Ovary (tissue), 9 donors: ENCODE results near the gene FAM149B1. TPM values are rescaled to one million over a fixed set of nuclear protein-coding genes. Genes with fewer than 3 reads are reported as not detected.

Experiments used
- DNase-seq, 5 donors: peaks; one replicate each; pipeline ENCODE4 v3.0.0-alpha.2; 2019 to 2020
- H3K27ac ChIP-seq, 2 donors: fragments of 200-600 bp; one replicate each; pipeline versions ENCODE4 v1.5.1 to v1.8.0; 2019 to 2022
- H3K27me3 ChIP-seq: fragments of 200-600 bp; one replicate; pipeline ENCODE4 v1.8.0; 2022
- H3K36me3 ChIP-seq: fragments of 200-600 bp; sonication (generic); one replicate; pipeline ENCODE4 v1.5.1; 2019
- H3K4me1 ChIP-seq: one replicate; pipeline ENCODE4 v1.8.1; 2013; ENCODE audit warnings: mild to moderate bottlenecking, moderate library complexity; ENCODE audit not compliant: insufficient read depth
- H3K4me3 ChIP-seq: fragments of 200-600 bp; sonication (generic); one replicate; pipeline ENCODE4 v1.5.1; 2017
- H3K9me3 ChIP-seq, 2 donors: fragments of 200-600 bp in 1 of 2; sonication (generic) in 1 of 2; one replicate each; pipeline versions ENCODE4 v1.5.1 to v1.8.1; 2013 to 2019; ENCODE audit warnings: mild to moderate bottlenecking in 1 of 2, moderate library complexity in 1 of 2
- CTCF ChIP-seq, 3 donors: fragments of 450-650 bp in 2 of 3; fragments of 200-600 bp in 1 of 3; IDR thresholded peaks; one replicate each; pipeline versions ENCODE4 v1.5.1 to v1.8.0; 2016 to 2022; ENCODE audit warnings: antibody characterized with exemption in 3 of 3, mild to moderate bottlenecking in 1 of 3
- EP300 ChIP-seq: sonication (generic); formaldehyde crosslinking; IDR thresholded peaks from one replicate; pipeline ENCODE4 v1.6.1; 2017; ENCODE audit warnings: antibody characterized with exemption
- POLR2A ChIP-seq: fragments of 450-650 bp; IDR thresholded peaks from one replicate; pipeline ENCODE4 v1.6.1; 2017; ENCODE audit warnings: antibody characterized with exemption, mild to moderate bottlenecking, moderate library complexity
- WGBS, 3 donors: extraction: QIAGEN DNeasy Blood & Tissue Kit in 1 of 3; methylation state at CpG; one replicate each; pipeline versions ENCODE4 v1.1.5 to v1.1.7; 2013 to 2017; 5-methylcytosine and 5-hydroxymethylcytosine counted together
- intact Hi-C, 4 donors: fragments of 100-400 bp; cut with DNase I; formaldehyde crosslinking; loops; one replicate each; pipeline versions ENCODE4 v1.11.0 to v1.15.1; 2022 to 2023
- polyA plus RNA-seq, 2 donors: library from polyadenylated mRNA; stranded (reverse); fragments of 200-250 nt in 1 of 2; fragments of 350-450 nt in 1 of 2; fragmentation: Illumina TruSeq in 1 of 2; extraction: RNeasy Lipid Tissue Mini Kit (QIAGEN cat#74804) in 1 of 2; gene quantifications; one replicate each; pipeline ENCODE4 v1.2.3, GENCODE V29; 2013 to 2014
- total RNA-seq, 7 donors: library from RNA; depleted of rRNA in 2 of 7; stranded (reverse); fragments of >200 nt in 2 of 7; fragmentation: NEBNext Ultra II Directional in 3 of 7; extraction: Animal tissue kit (Norgen Biotek cat#: 25700) in 3 of 7; gene quantifications; one replicate each; pipeline versions ENCODE4 v1.1.0 to v1.2.4, GENCODE V29; 2016 to 2023
- donor health status: DM: no; HTN: no; CAD: no; lungs with moderate emphysema.
- donor health status: DM: no; HTN: no; CAD: no.
- donor health status: Bipolar disorder and iron deficiency.
- donor health status: DM: yes; HTN: yes; CAD: no.
- donor health status: DM: no; HTN: no; CAD: no.
- donor health status: DM: yes; HTN: yes; CAD: no.

FAM149B1 gene
- total and polyA plus RNA-seq, 9 donors, result 11.7 to 34.8 (median 23.2) TPM

GRCh38 chr10:73263693-73264347 is 95.9 kb downstream of the FAM149B1 start:
- no peaks in the 10 kb centered on the region for H3K9me3 ChIP-seq
- H3K4me3 ChIP-seq, result no peak overlapping the region
- H3K36me3 ChIP-seq, result no peaks in the 10 kb centered on the region
- H3K27me3 ChIP-seq, result no peaks in the 10 kb centered on the region
- 33 to 55% (median 38%) methylated on average over 1 of the region's 1 CpG for WGBS, 3 donors
- no peak overlapping the region for H3K27ac ChIP-seq
- intact Hi-C loops, result no loop called here
- TF ChIP-seq POLR2A (no peak), EP300 (no peak), CTCF (IDR thresholded peaks at IDR 0.05) (no peak)
- DNase-seq, result no peak
- H3K4me1 ChIP-seq, result no peaks in the 10 kb centered on the region

GRCh38 chr10:73264423-73264822 is 96.5 kb downstream of the FAM149B1 start:
- H3K27ac ChIP-seq, result no peak overlapping the region
- H3K9me3 ChIP-seq, result no peaks in the 10 kb centered on the region
- H3K4me3 ChIP-seq, result no peak overlapping the region
- no peak for DNase-seq
- H3K27me3 ChIP-seq, result no peaks in the 10 kb centered on the region
- H3K36me3 ChIP-seq, result no peaks in the 10 kb centered on the region
- intact Hi-C loops, result no loop called here
- TF ChIP-seq POLR2A (no peak), CTCF (IDR thresholded peaks at IDR 0.05) (no peak), EP300 (no peak)
- no peaks in the 10 kb centered on the region for H3K4me1 ChIP-seq
- WGBS, 3 donors, result 87 to 91% (median 89%) methylated on average over 2 of the region's 2 CpGs

- no peaks in the 10 kb centered on the region for H3K4me1 ChIP-seq
- H3K36me3 ChIP-seq, result no peaks in the 10 kb centered on the region
- no peak for DNase-seq
- no peaks in the 10 kb centered on the region for H3K9me3 ChIP-seq
- intact Hi-C loops, result no loop called here
- H3K4me3 ChIP-seq, result no peak overlapping the region
- WGBS, 3 donors, result 80 to 91% (median 89%) methylated on average over 3 of the region's 3 CpGs
- H3K27ac ChIP-seq, result no peak overlapping the region
- no peak for TF ChIP-seq POLR2A
- no peak for TF ChIP-seq EP300
- TF ChIP-seq CTCF (IDR thresholded peaks at IDR 0.05), result no peak
- no peaks in the 10 kb centered on the region for H3K27me3 ChIP-seq
These were observed 113.2 kb downstream of the FAM149B1 start for GRCh38 chr10:73281097-73281496.

GRCh38 chr10:73287441-73287840 is 119.5 kb downstream of the FAM149B1 start:
- Histone ChIP-seq H3K4me1 (no peaks in the 10 kb centered on the region), H3K4me3 (no peak overlapping the region), H3K9me3 (no peaks in the 10 kb centered on the region), H3K36me3 (no peaks in the 10 kb centered on the region), H3K27ac (no peak overlapping the region), H3K27me3 (no peaks in the 10 kb centered on the region)
- intact Hi-C loops, result no loop called here
- WGBS, 3 donors, result 87 to 91% (median 89%) methylated on average over 1 of the region's 1 CpG
- no peak for DNase-seq
- TF ChIP-seq CTCF (IDR thresholded peaks at IDR 0.05) (no peak), POLR2A (no peak), EP300 (no peak)
